AG04450 (cell line): Measurements from ENCODE around the gene TAT. TPM values are rescaled to one million over a fixed set of nuclear protein-coding genes. Genes with fewer than 3 reads are reported as not detected.
A peak's percentile ranks its signal among the peaks of the same experiment; 100 is the strongest.

Experiments
- CTCF ChIA-PET: fragments of 300-600, 350-600 bp; formaldehyde crosslinking; extraction: SDS; loops from one replicate; lab custom pipeline; 2022; ENCODE audit warnings: antibody characterized with exemption, inconsistent platforms; lab: Charles Lee
- POLR2A ChIA-PET: fragments of 350-600 bp; formaldehyde crosslinking; extraction: SDS; loops from one replicate; lab custom pipeline; 2021; ENCODE audit warnings: antibody characterized with exemption, inconsistent platforms; lab: Yijun Ruan, JAX
- DNase-seq: peaks from one replicate; pipeline ENCODE4 v3.0.0-alpha.2; 2011; ENCODE audit warnings: low read depth, low spot score
- H3K27ac ChIP-seq: one replicate; pipeline ENCODE4 v1.5.1; 2012; ENCODE audit warnings: low read depth, low read length, control low read depth
- H3K27me3 ChIP-seq: one replicate; pipeline ENCODE4 v1.6.0; 2012; ENCODE audit warnings: low read length; ENCODE audit not compliant: control insufficient read depth, insufficient read depth
- H3K4me3 ChIP-seq: 2 replicates; pipeline ENCODE4 v1.5.1; 2011; ENCODE audit warnings: mild to moderate bottlenecking, low read depth, low read length, control low read depth
- H3K9me3 ChIP-seq: 2 replicates; pipeline ENCODE4 v1.5.1; 2012; ENCODE audit warnings: low read length; ENCODE audit not compliant: control insufficient read depth, insufficient read depth
- polyA plus RNA-seq: library from polyadenylated mRNA; depleted of rRNA; stranded (reverse); fragments of >200 nt; gene quantifications from 2 replicates; pipeline ENCODE4 v1.2.3, GENCODE V29; 2011
- TF ChIP-seq, protein P1 (sequence below): IDR thresholded peaks from 2 replicates; pipeline ENCODE4 v1.5.1; 2011; ENCODE audit warnings: low read depth, low read length, control low read depth, inconsistent platforms

The TAT gene
- polyA plus RNA-seq, 1 experiment: not detected

DNA sequence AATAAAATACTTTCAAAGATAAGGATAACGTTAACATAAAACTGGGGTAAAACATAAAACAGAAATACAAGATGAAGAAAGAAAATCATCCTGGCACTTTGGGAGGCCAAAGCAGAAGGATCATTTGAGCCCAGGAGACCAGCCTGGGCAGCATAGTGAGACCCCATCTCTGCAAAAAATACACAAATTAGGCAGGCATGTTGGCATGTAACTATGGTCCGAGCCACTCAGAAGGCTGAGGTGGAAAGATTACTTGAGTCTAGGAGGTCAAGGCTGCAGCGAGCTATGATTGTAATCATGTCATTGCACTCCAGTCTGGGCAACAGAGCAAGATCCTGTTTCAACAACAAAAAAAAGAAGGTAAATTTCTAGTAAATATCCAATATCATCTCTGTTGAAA lies 19.6 kb downstream of the TAT start:
- TF ChIP-seq, protein P1, sequence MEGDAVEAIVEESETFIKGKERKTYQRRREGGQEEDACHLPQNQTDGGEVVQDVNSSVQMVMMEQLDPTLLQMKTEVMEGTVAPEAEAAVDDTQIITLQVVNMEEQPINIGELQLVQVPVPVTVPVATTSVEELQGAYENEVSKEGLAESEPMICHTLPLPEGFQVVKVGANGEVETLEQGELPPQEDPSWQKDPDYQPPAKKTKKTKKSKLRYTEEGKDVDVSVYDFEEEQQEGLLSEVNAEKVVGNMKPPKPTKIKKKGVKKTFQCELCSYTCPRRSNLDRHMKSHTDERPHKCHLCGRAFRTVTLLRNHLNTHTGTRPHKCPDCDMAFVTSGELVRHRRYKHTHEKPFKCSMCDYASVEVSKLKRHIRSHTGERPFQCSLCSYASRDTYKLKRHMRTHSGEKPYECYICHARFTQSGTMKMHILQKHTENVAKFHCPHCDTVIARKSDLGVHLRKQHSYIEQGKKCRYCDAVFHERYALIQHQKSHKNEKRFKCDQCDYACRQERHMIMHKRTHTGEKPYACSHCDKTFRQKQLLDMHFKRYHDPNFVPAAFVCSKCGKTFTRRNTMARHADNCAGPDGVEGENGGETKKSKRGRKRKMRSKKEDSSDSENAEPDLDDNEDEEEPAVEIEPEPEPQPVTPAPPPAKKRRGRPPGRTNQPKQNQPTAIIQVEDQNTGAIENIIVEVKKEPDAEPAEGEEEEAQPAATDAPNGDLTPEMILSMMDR: no peak
- Histone ChIP-seq H3K4me3 (no peak overlapping the region), H3K27ac (no peak overlapping the region), H3K27me3 (no peaks in the 10 kb centered on the region), H3K9me3 (no peaks in the 10 kb centered on the region)
- CTCF ChIA-PET: no interaction called here
- POLR2A ChIA-PET: no interaction called here
- no peak for DNase-seq

DNA sequence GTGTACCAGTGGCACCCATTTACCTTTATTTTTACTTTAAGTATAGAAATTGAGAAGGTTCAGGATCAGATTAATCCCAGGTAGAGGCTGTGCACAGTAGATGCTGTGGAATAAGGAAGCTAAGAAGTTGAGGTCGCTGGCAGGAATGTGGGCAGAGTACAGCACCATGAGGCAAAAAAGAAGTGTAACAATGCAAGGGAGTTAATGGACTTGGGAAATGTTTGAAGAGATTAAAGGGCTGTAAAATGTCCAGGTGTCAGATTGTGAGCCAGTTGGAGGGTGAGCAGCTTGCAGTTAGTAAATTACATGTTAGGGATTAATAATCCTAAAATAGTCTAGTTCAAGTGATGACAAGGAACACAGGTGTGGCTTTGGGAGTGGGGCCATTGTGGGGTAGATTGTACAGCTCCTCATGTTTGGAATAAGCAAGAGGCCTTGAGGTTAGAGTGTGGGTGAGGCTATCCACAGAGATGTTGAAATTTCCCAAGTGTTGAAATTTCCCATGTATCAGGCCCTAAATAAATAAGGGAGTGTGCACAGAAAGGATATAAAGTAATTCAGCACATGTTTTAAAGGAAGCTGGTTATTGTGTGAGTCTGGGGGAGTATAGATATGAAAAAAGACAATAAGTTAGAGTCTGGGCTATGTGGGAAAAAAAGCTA lies 21.5 kb downstream of the TAT start:
- TF ChIP-seq, protein P1: no peak
- ChIA-PET CTCF (interaction anchor here (0.6 to 1.3 kb wide), 2 partner anchors 9 to 56 kb away, joined by 3 to 6 read pairs; no protein-coding TSS in a partner anchor), POLR2A (no interaction called here)
- H3K27me3 ChIP-seq: no peaks in the 10 kb centered on the region
- no peak for DNase-seq
- H3K9me3 ChIP-seq: no peaks in the 10 kb centered on the region
- H3K4me3 ChIP-seq: no peak overlapping the region
- H3K27ac ChIP-seq: no peak overlapping the region

DNA sequence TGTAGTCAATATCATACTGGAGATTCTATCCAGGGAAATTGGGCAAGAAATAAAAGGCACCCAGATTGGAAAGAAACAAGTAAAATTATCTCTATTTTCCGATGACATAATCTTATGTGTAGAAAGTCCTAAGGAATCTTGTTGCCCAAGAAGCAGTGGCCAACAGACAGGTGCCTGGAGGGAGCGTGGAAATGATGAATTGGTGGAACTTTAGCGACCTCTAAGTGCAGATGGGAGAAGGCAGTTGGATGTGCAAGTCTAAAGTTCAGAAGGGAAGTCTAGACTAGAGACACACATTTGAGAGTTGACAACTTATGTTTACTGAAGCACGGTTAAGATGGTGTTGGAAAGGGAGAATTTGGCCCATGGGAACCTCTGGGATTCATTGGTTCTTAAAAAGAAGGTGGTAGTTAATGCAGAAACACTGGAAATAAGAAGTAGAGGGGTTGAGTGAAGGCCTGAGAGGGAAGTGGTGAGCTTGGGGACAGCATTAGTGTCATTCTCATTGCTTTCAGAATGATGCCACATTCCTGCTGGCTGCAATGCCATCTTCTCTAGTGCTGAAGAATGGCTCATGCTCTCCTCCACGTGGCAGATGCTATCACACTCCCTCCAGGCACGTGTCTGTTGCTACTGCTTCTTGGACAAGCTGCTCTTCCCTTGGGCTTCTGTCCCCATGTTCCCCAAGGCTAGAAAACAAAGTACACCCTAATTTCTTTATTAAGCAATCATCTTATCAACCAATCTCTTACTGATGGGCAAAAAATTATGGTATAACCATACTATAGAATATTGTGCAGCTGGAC lies 24.0 kb downstream of the TAT start:
- Histone ChIP-seq H3K27ac (no peak overlapping the region), H3K9me3 (no peaks in the 10 kb centered on the region), H3K4me3 (no peak overlapping the region), H3K27me3 (no peaks in the 10 kb centered on the region)
- DNase-seq: no peak
- POLR2A ChIA-PET: no interaction called here
- TF ChIP-seq, protein P1: no peak
- CTCF ChIA-PET: no interaction called here

DNA sequence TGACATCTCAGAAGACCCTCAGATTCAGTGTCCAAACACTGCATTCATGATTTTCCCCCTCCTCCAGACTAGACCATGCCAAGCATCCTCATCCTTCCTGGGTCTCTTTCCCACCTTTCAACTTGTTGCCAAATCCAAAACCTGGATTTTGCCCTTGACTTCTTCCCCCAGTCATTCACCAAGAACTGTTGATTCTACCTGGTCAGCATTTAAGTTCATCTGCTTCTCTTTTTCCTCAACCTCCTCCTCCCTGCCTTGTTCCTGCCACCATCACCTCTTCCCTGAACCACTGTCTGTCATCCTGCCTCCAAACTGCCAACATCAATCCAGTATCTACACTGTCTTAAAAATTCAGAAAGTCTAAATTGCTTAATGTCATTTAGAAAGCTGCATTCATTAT lies 29.7 kb downstream of the TAT start:
- H3K27ac ChIP-seq: no peak overlapping the region
- H3K4me3 ChIP-seq: no peak overlapping the region
- no peak for DNase-seq
- no peaks in the 10 kb centered on the region for H3K9me3 ChIP-seq
- H3K27me3 ChIP-seq: peaks cover 2% of the 10 kb centered on the region
- CTCF ChIA-PET: no interaction called here
- TF ChIP-seq, protein P1: no peak
- POLR2A ChIA-PET: no interaction called here

DNA sequence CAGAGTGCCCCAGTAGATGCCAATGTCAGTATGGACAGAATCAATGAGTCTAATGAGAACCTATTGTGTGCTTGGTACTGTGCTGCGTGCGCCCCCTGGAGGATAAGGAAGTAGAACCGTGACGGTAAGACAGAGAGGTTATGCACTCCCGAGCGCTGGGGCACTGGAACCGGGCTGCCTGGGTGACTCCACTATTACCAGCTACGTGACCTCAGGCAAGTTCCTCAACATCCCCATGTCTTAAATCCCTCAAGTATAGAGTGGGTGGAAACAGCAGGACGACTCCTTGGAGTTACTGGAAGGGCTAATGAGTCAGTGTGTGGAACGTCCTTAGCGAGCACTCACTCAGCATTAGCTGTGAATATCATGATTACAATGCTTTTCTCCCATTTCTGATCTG lies 34.5 kb downstream of the TAT start:
- Histone ChIP-seq H3K27me3 (peaks cover 2% of the 10 kb centered on the region), H3K27ac (no peak overlapping the region), H3K9me3 (no peaks in the 10 kb centered on the region), H3K4me3 (no peak overlapping the region)
- ChIA-PET POLR2A (no interaction called here), CTCF (interaction anchor here (0.6 to 1.0 kb wide), 2 partner anchors 10 to 211 kb away, joined by 3 to 7 read pairs; no protein-coding TSS in a partner anchor)
- no peak for DNase-seq
- TF ChIP-seq, protein P1: peak; percentile 37
